Hepatocyte (in vitro differentiated cells): ENCODE results near the gene FRY. TPM values are rescaled to one million over a fixed set of nuclear protein-coding genes. Genes with fewer than 3 reads are reported as not detected.

ENCODE experiments used
- DNase-seq: peaks from one replicate; pipeline ENCODE4 v3.0.0-alpha.2; 2016; ENCODE audit warnings: low spot score
- H2AFZ ChIP-seq: fragments of 200-600 bp; sonication (generic); 2 replicates; pipeline ENCODE4 v1.6.0; 2016; ENCODE audit warnings: antibody characterized with exemption, mild to moderate bottlenecking
- H3K27ac ChIP-seq: fragments of 200-600 bp; sonication (generic); 2 replicates; pipeline ENCODE4 v1.5.1; 2016; ENCODE audit warnings: mild to moderate bottlenecking
- H3K27me3 ChIP-seq: fragments of 200-600 bp; sonication (generic); 2 replicates; pipeline ENCODE4 v1.6.1; 2016
- H3K36me3 ChIP-seq: fragments of 200-600 bp; sonication (generic); replicated peaks from 2 replicates; pipeline ENCODE4 v1.5.1; 2016; ENCODE audit warnings: low read depth; ENCODE audit not compliant: insufficient read depth
- H3K4me1 ChIP-seq: fragments of 200-600 bp; sonication (generic); 2 replicates; pipeline ENCODE4 v1.5.1; 2016; ENCODE audit warnings: mild to moderate bottlenecking, moderate library complexity; ENCODE audit not compliant: insufficient read depth
- H3K4me2 ChIP-seq: fragments of 200-600 bp; sonication (generic); 2 replicates; pipeline ENCODE4 v1.6.0; 2016
- H3K4me3 ChIP-seq: fragments of 200-600 bp; sonication (generic); 2 replicates; pipeline ENCODE4 v1.5.1; 2016; ENCODE audit warnings: mild to moderate bottlenecking
- H3K79me2 ChIP-seq: fragments of 200-600 bp; sonication (generic); 2 replicates; pipeline ENCODE4 v1.6.0; 2017; ENCODE audit warnings: mild to moderate bottlenecking
- H3K9me2 ChIP-seq: fragments of 200-600 bp; sonication (generic); replicated peaks from 2 replicates; pipeline ENCODE4 v1.6.0; 2017; ENCODE audit warnings: mild to moderate bottlenecking; ENCODE audit not compliant: insufficient read depth
- H3K9me3 ChIP-seq: fragments of 200-600 bp; sonication (generic); 2 replicates; pipeline ENCODE4 v1.5.1; 2016; ENCODE audit warnings: low read depth, mild to moderate bottlenecking
- H4K20me1 ChIP-seq: fragments of 200-600 bp; sonication (generic); 2 replicates; pipeline ENCODE4 v1.6.0; 2016; ENCODE audit warnings: mild to moderate bottlenecking; ENCODE audit not compliant: insufficient read depth, poor library complexity, severe bottlenecking
- CTCF ChIP-seq: fragments of 200-600 bp; sonication (generic); IDR thresholded peaks from 2 replicates; pipeline ENCODE4 v1.5.1; 2016; ENCODE audit warnings: antibody characterized with exemption, mild to moderate bottlenecking; ENCODE audit not compliant: poor library complexity
- EZH2 ChIP-seq: fragments of 200-600 bp; sonication (generic); IDR thresholded peaks from 2 replicates; pipeline ENCODE4 v1.6.1; 2016; ENCODE audit warnings: antibody characterized with exemption, mild to moderate bottlenecking, borderline replicate concordance
- EZH2phosphoT487 ChIP-seq: fragments of 200-600 bp; sonication (generic); IDR thresholded peaks from one replicate; pipeline ENCODE4 v1.6.1; 2018; ENCODE audit warnings: antibody characterized with exemption, mild to moderate bottlenecking, low read depth, moderate library complexity; ENCODE audit not compliant: unreplicated experiment, severe bottlenecking
- WGBS: methylation state at CpG from one replicate; pipeline ENCODE4 v1.1.6; 2016; ENCODE audit warnings: low lambda C conversion rate; ENCODE audit errors: missing lambda C conversion rate; 5-methylcytosine and 5-hydroxymethylcytosine counted together
- polyA plus RNA-seq: library from polyadenylated mRNA; unstranded; fragments of >200 nt; fragmentation: Nextera tagmentation; extraction: Ambion mirVana; gene quantifications from 2 replicates; pipeline ENCODE4 v1.2.1, GENCODE V29; 2016
- total RNA-seq: library from RNA; depleted of rRNA; stranded (reverse); fragments of >200 nt; gene quantifications from 2 replicates; pipeline ENCODE4 v1.2.3, GENCODE V29; 2014

The FRY gene
- total and polyA plus RNA-seq, 2 experiments from 2014 or later: 2.4 to 3.7 TPM

GRCh38 chr13:32266130-32266529 lies 234.6 kb downstream of the FRY start:
- WGBS: 88% methylated on average over 1 of the region's 1 CpG
- no peak overlapping the region for H2AFZ ChIP-seq
- no peak overlapping the region for H3K4me2 ChIP-seq
- H3K9me2 ChIP-seq: no peaks in the 10 kb centered on the region
- no peaks in the 10 kb centered on the region for H4K20me1 ChIP-seq
- no peaks in the 10 kb centered on the region for H3K79me2 ChIP-seq
- no peak overlapping the region for H3K4me3 ChIP-seq
- H3K27ac ChIP-seq: no peak overlapping the region
- H3K27me3 ChIP-seq: no peaks in the 10 kb centered on the region
- H3K9me3 ChIP-seq: no peaks in the 10 kb centered on the region
- no peaks in the 10 kb centered on the region for H3K36me3 ChIP-seq
- peaks cover 1% of the 10 kb centered on the region for H3K4me1 ChIP-seq
- TF ChIP-seq CTCF: no peak
- no peak for TF ChIP-seq EZH2
- TF ChIP-seq EZH2phosphoT487: no peak
- no peak for DNase-seq

GRCh38 chr13:32267836-32268439 lies 236.4 kb downstream of the FRY start:
- no peaks in the 10 kb centered on the region for H3K9me3 ChIP-seq
- no peaks in the 10 kb centered on the region for H3K36me3 ChIP-seq
- no peaks in the 10 kb centered on the region for H3K9me2 ChIP-seq
- H3K4me1 ChIP-seq: no peaks in the 10 kb centered on the region
- H3K27ac ChIP-seq: no peak overlapping the region
- H3K79me2 ChIP-seq: no peaks in the 10 kb centered on the region
- no peak overlapping the region for H2AFZ ChIP-seq
- no peaks in the 10 kb centered on the region for H3K27me3 ChIP-seq
- 67% methylated on average over 7 of the region's 7 CpGs for WGBS
- peak; percentile 39 for DNase-seq
- H4K20me1 ChIP-seq: no peaks in the 10 kb centered on the region
- TF ChIP-seq CTCF: peak; percentile 34
- no peak for TF ChIP-seq EZH2
- H3K4me3 ChIP-seq: no peak overlapping the region
- H3K4me2 ChIP-seq: no peak overlapping the region

- 94% methylated on average over 4 of the region's 4 CpGs for WGBS
- H3K4me1 ChIP-seq: no peaks in the 10 kb centered on the region
- no peak overlapping the region for H3K4me3 ChIP-seq
- no peaks in the 10 kb centered on the region for H3K79me2 ChIP-seq
- no peaks in the 10 kb centered on the region for H3K36me3 ChIP-seq
- H4K20me1 ChIP-seq: no peaks in the 10 kb centered on the region
- H3K27me3 ChIP-seq: no peaks in the 10 kb centered on the region
- no peak for DNase-seq
- H2AFZ ChIP-seq: no peak overlapping the region
- TF ChIP-seq EZH2phosphoT487: no peak
- no peak for TF ChIP-seq EZH2
- TF ChIP-seq CTCF: no peak
- no peak overlapping the region for H3K4me2 ChIP-seq
- no peak overlapping the region for H3K27ac ChIP-seq
- H3K9me2 ChIP-seq: no peaks in the 10 kb centered on the region
- no peaks in the 10 kb centered on the region for H3K9me3 ChIP-seq
Observed at GRCh38 chr13:32272021-32272683, 240.6 kb downstream of the FRY start.
